TTC549 (cell line): ENCODE data around the gene NBPF1.
"Not testable (repeated sequence)": the region's sequence is repeated elsewhere in the genome, so short reads cannot be mapped to it uniquely, and the experiment has no call there.

Experiments used
- FAIRE-seq: peaks from 2 replicates; lab custom pipeline; 2012; peaks lifted over from hg19 to GRCh38; lab: Jason Lieb, UNC

Gene NBPF1

GRCh38 chr1:16613185-16614147 is at the start of gene NBPF1:
Gene NBPF1, minus strand, starts transcription at chr1:16613564.
- no peak for FAIRE-seq

- FAIRE-seq: not testable (repeated sequence)
Observed at GRCh38 chr1:16658234-16658633, 44.9 kb upstream of the NBPF1 start.

- FAIRE-seq: not testable (repeated sequence)
Observed at GRCh38 chr1:16656981-16657683, 43.8 kb upstream of the NBPF1 start.

- not testable (repeated sequence) for FAIRE-seq
Observed at GRCh38 chr1:16656574-16656973, 43.2 kb upstream of the NBPF1 start.

GRCh38 chr1:16651560-16651959 is 38.2 kb upstream of the NBPF1 start:
- not testable (repeated sequence) for FAIRE-seq

GRCh38 chr1:16649960-16650359 is 36.6 kb upstream of the NBPF1 start:
- not testable (repeated sequence) for FAIRE-seq

- not testable (repeated sequence) for FAIRE-seq
Observed at GRCh38 chr1:16649390-16649789, 36.0 kb upstream of the NBPF1 start.

- not testable (repeated sequence) for FAIRE-seq
Observed at GRCh38 chr1:16648756-16649155, 35.4 kb upstream of the NBPF1 start.

GRCh38 chr1:16648250-16648649 is 34.9 kb upstream of the NBPF1 start:
- FAIRE-seq: not testable (repeated sequence)

- FAIRE-seq: not testable (repeated sequence)
Observed at GRCh38 chr1:16647179-16648176, 34.1 kb upstream of the NBPF1 start.

GRCh38 chr1:16646716-16647115 is 33.4 kb upstream of the NBPF1 start:
- FAIRE-seq: not testable (repeated sequence)

GRCh38 chr1:16646061-16646664 is 32.8 kb upstream of the NBPF1 start:
- FAIRE-seq: not testable (repeated sequence)

GRCh38 chr1:16645271-16646060 is 32.1 kb upstream of the NBPF1 start:
- FAIRE-seq: not testable (repeated sequence)

- FAIRE-seq: not testable (repeated sequence)
Observed at GRCh38 chr1:16644482-16645270, 31.3 kb upstream of the NBPF1 start.

- FAIRE-seq: no peak
Observed at GRCh38 chr1:16644193-16644481, 30.8 kb upstream of the NBPF1 start.

GRCh38 chr1:16643476-16644192 is 30.3 kb upstream of the NBPF1 start:
- not testable (repeated sequence) for FAIRE-seq

GRCh38 chr1:16643001-16643411 is 29.6 kb upstream of the NBPF1 start:
- not testable (repeated sequence) for FAIRE-seq

GRCh38 chr1:16642025-16642966 is 28.9 kb upstream of the NBPF1 start:
- not testable (repeated sequence) for FAIRE-seq
